DMS114 treated with DMSO at 0.1 percent for 48 hours (cell line): Measurements from ENCODE around the gene ASB2.

Experiments
- DNase-seq: peaks from one replicate; lab custom pipeline; 2025; ENCODE audit not compliant: unreplicated experiment; lab: John Stamatoyannopoulos, UW

The ASB2 gene

DNA sequence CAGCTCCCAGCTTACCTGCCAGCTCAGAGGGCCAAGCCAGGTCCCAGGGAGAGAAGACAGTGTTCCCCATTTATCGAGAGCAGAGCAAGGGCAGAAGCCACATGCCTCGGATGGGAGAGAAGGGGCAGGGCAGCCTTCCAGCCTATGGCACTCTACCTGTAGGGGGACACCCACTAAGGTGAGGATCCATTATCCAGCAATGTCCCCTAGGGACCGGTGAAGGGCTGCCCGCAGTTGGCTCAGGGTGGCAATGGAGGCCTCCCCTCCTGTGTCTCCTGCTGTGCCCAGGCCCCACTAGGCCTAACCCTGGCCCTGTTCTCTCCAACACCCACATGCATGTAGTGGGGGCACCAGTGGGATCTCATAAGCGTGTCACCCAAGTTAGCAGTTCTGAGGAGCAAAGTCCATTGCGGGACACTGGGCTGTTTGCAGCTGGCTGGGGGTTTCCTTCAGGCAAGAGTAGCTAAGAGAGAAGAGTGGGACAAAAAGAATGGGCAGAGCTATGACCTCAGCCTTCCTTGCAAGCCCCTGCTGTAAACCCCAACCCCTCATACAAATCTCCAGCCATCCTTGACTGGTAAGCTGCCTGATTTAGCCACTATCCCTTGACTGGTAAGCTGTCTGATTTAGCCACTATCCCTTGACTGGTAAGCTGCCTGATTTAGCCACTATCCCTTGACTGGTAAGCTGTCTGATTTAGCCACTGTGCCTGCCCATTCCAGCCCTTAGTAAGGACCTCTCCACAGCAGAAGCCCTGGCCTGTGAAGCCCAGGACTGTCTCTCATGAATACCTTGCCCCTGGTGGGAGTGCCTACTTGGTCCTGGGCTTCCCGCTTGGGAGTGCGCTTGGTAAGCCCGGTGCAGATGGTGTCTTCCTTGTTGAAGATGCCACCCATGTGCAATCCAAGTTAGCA lies 5.2 kb upstream of the ASB2 start:
- DNase-seq, result no peak

DNA sequence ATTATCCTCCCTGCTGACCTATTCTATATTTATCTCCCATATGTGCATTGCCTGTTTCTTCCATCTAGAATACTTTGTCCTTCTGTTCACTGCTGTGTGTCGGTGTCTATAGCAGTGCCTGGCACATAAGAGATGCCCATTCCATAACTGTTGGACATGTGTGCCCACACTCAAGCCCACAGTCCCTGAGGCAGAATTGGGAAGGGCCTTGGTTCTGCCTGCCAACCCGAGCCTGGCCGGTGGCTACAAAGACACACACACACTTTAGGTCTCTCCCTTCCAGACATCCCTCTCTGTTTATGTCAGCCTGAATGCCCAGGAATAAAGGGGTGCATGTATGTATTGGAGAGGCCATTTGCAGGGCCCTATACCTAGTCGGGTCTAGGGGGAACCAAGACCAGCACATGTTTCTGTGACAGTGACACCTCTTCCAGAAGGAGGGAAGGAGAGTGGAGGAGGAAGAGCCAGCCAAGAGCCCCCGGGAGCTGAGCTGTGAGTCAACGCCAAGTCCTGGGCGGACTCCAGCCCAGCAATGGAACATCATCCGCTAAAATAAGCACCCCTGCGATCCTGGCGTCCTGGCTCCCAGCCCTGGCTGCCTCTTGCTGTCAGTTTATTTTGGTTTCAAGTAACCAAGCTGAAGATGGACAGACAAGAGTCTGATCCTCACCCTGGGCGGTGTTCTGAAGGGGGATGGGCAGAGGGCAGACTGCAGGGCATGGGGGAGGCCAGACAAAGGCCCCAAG lies 4.3 kb upstream of the ASB2 start:
- DNase-seq, result no peak

DNA sequence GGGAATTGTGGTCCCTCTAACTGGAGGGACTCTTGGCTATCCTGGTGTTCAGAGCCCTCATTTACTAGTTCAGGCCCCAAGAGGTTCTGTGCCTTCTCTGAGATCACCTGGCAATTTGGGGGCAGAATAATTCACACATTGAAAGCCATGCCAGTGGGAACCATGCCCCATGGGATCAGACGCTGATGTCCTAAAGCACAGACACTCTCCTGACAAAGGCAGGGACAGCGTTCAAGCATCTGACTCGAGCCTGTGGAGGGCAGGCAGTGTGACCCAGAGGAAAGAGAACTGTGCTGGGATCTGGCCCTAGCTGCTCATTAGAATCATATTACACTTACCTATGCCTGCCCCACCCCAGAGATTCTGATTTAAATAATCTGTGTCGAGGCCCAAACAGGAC lies 2.4 kb upstream of the ASB2 start:
- DNase-seq, result no peak

DNA sequence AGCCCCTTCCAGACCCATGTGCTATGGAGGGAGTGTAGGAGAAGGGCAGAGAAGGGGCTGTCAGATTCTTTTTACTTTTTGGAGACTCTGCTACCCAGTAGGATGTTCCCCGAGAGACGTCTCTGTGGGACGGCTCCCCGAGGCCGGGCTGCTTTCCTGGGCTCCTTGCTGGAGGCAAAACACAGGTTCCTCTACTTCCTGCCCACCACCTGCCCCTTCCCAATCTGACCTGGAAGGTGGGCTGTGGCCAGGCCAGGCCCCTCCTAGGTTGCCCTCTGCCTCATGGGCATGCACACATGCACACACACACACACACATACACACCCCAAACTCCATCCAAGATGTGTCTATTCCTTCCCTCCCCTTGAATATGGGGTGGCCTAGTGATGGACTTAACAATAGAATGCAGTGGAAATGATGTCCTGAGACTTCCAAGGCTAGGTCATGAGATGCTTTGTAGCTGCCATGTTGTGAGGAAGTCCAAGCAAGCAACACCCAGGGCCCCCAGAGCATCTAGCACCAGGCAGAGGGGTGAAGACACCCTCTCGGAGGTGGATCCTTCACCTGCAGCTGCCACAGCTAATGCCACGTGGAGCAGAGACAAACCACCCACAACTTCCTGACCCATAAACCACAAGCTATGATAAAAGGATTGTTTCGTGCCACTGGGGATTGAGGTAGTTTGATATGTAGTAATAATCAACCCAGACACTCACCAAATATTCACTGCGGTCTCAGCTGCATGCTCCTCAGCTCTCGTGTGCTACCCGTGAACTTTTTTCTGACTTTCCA lies 1.6 kb upstream of the ASB2 start:
- DNase-seq, result no peak

DNA sequence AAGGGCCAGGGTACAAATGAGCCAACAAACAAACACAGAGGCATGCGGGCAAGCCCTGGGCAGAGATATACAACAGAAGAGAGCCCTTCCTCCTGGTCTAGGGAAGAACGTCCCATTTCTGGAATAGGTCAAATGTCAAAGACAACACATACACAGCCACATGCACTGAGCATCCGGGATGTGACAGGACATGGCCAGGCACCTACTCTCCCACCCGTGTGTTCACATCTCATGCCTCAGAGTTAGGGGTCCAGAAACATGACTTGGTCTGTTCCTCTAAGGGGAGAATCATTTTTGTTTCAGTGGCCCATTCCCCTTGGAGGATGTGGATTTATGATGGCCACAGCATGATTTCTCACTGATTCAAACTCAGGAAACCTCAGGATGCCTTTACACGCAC lies 801 bp upstream of the ASB2 start:
- DNase-seq, result no peak

DNA sequence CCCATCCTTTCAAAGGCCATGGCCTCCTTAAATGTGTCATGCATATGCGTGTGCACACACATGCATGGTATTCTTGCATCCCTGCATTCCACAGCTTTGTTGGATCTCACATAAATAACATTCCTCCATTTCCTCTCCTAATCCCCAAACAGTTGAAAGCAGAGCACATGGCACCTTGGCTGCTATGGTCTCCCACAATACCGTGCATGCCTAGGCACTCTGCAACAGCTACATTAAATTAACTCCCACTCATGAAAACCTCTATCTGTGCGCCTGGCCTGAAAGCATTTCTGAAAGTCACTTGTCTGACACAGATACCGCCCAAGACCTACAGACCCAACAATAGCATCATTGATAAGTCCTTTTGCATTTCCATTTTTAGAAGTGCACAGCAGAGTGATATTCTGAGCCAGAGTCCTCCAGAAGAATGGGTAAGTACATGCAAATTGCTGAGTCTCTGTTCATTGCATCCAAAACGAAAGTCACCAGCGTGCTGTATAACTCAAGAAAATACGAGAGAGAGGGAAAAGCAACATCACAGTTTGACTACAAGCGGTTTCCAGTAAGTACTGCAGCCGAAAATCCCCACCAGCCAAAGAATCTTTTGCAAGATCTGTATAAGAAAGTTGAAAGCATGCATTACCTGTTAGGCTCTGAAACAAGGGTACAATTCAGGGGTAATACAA lies 436 bp downstream of the ASB2 start:
- no peak for DNase-seq

DNA sequence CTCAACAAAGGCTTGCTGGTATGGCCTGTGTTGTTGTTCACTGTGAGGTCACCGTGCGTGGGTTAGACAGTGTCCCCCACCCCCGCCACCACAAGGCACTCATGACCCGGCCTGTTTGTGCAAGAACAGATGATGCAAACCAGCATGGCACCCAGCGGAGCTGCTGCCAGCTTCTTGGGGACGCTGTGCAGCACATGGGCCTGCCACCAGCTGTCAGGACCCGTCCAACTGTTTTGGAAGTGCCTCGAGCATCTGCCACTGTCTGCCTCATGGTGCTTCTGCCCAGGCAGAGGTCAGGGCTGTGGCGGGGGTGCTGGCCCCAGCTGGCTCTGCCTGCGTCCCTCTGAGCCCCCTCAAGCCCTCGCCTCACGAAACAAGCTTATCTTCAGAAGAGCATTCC lies 1.5 kb downstream of the ASB2 start:
- no peak for DNase-seq

DNA sequence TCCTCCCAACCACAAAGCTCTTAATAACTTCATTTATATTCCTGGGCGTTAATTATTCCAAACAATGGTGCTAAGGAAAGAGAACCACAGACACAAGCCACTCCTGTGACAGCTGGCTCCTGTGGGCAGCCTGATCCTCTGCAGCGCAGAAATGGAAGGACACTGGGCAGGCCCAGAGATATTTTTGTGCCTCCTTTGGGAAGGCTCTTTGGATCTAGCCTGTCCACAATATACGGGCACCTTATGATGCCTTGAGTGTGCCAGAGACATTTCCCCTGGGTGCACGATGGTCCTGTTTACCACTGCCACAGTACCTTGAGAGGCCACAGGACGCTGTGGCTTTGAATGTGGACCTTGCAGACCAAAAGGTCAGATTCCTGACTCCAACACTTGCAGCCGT lies 2.1 kb downstream of the ASB2 start:
- no peak for DNase-seq

DNA sequence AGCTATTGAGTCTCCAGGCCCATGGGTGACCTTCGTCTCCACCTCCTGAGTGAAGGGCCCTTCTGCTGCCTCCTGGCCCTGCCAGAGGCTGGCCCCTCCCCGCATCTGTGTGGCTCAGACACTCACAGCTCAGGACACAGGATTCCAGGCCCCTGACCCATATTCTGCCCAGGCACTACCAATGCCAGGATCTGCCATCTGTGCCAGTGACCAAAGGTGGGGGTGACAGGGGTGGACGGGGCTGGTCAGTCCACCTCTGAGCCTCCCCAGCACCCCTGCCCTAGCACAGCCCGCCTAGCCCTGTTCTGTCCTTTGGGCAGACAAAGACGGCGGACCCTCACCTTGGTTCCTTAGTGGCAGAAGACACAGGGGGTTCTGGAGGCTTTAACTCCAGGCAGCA lies 2.8 kb downstream of the ASB2 start:
- DNase-seq, result no peak

DNA sequence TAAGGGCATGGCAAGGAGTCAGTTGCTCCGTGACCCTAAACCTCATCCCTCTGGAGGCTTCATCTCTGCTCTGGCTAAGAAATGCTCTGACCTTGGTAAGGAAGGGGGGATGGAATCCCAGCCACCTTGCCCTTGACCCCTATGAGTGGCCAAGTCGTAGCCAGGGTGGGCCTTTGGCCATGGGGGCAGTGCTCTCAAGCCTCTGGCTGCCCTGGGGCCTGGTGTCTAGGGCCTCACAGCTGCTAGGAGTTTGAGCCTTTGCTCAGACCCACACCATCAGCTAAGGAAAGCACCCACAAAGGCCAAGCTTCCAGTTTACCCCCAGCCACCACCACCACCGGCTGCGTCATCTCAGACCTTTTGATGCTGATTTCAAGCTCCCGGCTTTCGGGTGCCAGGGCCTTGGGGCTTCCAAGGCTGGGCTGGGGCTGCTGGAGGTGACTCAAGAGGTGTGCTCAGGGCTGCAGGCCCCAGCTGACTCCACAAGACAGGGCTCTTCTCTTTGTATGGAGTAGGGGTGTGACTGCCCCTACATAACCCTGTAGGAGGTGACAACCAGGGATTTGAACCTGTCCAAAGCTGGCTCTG lies 3.7 kb downstream of the ASB2 start:
- DNase-seq, result no peak

DNA sequence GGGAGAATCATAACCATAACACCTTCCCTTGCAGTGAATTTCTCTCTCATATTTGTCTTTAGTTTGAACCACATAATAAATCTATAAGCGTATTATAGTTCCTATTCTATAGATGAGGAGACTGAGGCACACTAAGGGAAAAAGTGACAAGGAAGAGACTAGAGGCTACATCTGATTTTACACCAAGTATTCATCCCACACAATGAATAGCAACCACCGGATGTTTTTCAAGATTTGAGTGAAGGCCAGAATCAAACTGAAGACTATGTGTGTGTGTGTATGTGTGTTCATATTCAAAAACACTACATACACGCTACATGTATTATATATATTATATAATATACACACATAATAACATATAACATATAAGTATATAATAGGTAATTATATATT lies 4.7 kb downstream of the ASB2 start:
- DNase-seq, result no peak

DNA sequence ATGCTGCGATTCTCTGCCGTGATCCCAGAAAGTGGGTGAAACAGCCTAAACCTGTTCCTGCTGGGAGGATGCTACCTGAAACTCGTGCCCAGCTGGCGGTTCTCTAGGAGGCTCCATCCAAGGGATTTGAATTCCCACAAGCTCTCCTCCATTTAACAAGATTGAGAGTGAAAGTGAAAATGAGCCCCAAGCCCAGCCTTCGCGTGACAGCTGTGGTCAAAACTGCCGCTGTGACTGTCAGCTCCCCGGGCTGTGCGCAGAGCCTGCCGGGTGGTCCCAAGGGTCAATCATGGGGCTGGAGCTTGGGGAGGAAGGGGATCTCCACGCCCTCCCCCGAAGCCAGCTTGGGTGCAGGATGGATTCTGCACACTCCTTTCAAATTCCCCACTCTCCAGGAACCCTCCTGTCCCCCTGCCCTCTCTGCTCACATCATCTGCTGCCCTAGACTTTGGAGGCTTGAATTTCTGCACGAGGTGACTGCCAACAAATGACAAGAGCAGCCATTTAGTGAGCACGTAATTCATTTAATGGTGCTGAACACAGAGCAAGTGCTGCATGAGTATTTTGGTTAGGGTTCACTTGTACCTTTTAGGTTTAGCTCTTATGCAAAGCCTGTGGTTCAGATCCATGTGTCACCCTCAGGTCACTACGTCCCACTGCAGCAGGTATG lies 5.3 kb downstream of the ASB2 start:
- no peak for DNase-seq

DNA sequence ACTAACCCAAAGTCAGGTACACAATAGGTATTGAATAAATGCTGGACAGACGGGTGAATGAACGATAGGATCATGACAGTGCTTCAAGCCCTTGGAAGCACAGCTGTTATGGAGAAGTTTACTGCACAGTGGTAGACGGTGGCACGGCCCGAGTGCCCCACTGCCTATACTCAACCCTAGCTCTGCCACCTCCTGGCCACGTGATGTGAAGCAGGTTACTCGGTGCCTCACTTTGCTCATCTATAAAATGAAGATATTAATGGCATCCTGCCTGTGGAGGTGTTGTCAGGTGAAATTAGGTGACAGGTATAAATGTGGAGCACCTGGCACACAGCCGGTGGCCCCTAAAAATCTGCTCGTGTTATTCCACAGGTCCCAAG lies 5.8 kb downstream of the ASB2 start:
- no peak for DNase-seq

DNA sequence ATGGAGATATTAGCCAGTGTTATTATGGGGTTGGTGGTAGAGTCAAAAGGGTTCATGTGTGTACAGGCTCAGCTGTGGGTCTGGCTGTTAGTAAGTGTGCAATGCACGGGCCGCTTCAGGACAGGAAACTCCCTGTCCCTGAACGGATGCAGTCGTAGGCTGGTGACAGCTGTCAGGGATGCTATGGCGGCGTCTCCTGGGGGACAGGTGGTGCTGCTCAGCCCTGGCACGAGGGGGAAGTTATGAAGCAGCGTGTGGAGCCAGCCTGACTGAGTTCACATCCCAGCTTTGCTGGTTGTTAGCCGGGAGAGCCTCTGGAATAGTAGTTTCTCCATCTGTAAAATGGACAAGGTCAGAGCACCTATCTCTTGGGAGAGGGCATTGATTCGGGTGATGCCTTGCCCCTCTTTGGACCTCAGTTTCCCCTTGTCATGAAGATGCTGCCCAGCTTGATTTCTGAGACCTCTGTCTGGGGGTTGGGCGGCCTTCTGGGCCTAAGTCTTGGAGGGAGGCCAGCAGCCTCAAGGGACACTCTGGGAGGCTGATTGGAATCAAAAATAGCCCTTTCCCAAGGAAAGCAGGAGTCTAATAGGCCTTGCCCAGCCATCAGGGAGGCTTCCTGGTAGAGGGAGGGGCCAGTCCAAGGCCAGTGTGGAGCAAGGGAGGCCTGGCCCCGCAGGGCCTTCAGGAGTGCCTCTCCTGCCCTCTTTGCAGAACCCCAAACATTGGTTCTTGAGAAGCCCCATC lies 7.1 kb downstream of the ASB2 start:
- no peak for DNase-seq

DNA sequence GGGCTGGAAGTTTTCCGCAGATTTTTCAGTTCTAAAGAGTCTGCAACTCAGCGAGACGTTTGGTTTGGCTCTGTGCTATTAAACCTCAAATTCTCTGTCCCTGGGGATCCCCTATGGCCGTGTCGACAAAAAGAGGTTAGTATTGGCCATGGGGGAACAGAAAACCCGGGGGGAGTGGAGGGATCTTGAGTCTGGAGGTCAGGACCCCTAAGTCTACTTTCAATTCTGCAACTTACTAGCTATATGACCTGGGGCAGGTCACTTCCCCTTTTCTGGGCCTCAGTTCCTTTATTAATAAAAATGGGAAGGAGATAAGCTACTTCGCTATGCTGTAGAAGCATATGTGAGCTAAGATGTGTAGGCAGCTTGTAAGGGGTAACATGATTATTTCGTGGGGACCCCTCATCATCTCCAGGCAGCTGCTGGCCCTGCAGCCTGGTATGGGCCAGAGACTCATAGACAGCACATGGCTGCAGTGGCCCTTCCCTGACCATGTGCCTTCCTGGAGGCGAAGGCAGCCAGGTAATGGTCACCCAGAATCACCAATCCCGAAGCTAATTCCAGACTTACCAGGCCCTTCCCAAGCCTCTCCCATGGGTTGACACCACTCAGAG lies 8.6 kb downstream of the ASB2 start:
- DNase-seq, result no peak

DNA sequence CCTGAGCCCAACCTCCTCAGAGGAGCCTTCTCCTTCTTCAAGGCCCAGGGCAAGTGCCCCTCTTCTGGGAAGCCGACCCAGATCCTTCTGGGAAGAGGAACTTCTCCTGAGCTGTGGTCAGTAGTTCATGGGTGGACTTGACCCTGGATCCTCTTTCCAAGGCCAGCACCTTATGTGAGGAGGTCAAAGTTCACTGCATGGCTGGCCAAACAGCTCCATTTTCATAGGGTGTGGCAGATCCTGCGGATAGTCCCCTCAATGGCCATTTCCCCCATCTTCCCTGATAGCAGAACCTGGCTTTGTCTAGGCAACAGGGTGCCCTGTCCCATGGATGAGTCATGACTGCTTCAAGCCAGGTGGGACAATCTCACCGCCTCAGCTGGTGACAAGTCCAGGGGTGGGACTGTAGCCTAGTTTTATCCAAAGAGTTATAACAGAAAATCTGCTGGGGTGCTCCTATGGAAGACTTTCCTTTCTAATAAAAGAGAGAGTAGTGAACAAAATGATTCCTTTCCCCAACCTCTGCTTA lies 10.4 kb downstream of the ASB2 start:
- DNase-seq, result no peak

DNA sequence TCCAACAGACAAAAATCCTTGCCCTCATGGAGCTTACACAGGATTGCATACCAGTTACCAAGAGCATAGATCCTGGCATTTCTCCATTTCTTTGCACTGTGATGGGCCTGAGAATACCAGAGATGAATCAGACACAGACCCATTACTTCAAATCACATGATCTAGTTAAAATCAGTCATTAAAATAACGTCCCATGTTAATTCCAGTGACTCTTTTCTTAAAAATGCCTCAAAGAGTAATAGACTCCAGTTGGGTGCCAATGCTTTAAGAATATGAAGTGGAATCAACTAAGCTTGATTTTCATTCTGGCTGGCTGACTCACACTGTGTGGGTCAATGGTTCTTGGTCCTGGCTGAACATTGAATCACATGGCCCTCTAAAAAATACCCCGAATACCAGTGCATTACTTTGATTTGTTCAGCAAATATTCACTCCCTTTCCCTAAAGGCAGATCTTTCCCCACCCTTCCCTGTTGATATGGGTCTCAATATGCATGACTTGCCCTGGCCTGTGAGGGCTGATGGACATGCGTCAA lies 11.0 kb downstream of the ASB2 start:
- no peak for DNase-seq

DNA sequence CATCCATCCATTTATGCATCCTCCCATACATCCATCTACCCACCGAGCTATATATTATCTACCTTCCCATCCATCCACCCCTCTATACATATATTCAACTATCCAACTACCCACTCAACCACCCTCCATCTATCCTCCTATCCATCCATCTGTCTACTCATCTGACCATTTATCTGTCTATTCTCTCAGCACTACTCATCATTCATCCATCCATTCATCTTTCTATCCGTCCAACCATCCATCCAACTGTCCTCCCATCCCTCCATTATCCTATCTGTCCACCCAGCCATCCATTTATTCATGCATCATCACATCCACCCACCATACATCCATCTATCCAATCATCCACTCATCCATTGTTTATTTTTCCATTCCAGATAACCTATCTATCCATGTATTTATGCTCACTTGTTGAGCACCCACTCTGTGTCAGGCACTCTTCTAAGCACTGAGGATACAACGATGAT lies 11.5 kb downstream of the ASB2 start:
- no peak for DNase-seq
